GM18511 (cell line): ENCODE measurements around the gene ENTR1.
"Not testable (repeated sequence)": the region's sequence is repeated elsewhere in the genome, so short reads cannot be mapped to it uniquely, and the experiment has no call there.

Experiments used
- ATAC-seq: cut with Tn5 transposase; IDR thresholded peaks from one replicate; pipeline ENCODE4 v1.9.1; 2021; ENCODE audit warnings: mild to moderate bottlenecking, moderate library complexity; ENCODE audit not compliant: unreplicated experiment

The ENTR1 gene

DNA sequence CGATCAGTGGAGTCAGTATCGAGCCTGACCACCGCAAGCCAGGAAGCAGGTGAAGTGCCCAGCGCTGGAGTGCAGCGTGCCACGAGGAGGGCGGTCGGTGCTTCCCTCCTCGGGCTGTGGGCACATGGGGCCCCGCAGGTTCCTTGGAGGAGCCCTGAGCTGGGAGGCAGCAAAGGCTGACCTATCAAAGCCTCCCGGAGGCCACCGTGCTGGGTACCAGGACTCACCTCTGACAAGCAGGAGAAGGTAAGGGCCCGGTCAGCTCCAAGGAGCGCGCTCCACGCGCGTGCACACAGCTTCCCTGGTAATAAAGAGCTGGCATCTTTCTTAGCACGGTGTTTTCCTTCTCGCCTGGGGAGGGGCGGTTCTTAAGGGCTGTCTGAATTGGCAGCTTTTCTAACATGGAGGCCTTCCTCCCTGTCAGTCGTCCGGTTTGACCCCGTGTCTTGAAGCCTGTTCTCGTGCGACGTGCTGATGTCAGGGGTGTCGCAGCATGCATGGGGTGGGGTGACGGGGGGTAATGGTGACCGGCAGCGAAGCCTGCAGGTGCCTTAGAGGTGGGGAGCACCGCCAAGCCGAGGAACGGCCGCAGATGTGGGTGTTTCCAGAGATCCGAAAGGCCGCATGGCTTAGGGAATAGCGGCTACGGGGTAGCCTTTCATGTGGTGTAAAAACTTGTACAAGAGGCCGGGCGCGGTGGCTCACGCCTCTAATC, 13.2 kb upstream of the ENTR1 start:
- no peak for ATAC-seq

- ATAC-seq, result no peak
Measured at GRCh38 chr9:136422876-136423275, 12.5 kb upstream of the ENTR1 start.

GRCh38 chr9:136421791-136422190, 11.4 kb upstream of the ENTR1 start:
- no peak for ATAC-seq

GRCh38 chr9:136419092-136419420, 8.6 kb upstream of the ENTR1 start:
- ATAC-seq, result no peak

- ATAC-seq, result no peak
Measured at GRCh38 chr9:136418182-136419091, 8.0 kb upstream of the ENTR1 start.

- no peak for ATAC-seq
Measured at GRCh38 chr9:136416914-136417313, 6.5 kb upstream of the ENTR1 start.

- no peak for ATAC-seq
Measured at GRCh38 chr9:136416427-136416826, 6.0 kb upstream of the ENTR1 start.

DNA sequence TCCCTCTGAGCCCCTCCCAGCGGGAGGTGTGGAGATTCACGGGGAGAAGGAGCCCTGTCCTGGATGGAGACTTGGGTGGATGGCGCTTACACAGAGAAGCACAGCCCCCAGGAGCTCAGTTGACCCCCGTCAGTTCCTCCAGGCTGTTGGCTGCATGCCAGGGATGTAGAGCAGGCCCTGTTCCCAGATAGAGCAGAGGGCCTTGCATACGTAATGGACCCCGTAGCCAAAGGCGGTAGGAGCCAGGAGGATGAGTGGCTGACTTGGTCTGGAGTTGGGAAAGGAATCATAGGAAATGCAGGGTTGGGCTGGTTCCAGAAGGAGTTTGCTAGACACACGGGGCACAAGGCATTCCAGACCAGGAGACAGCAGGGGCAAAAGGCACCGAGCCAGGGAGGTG, 2.5 kb upstream of the ENTR1 start:
- no peak for ATAC-seq

GRCh38 chr9:136411378-136411777, 964 bp upstream of the ENTR1 start:
- ATAC-seq, result no peak

GRCh38 chr9:136409557-136410455, 608 bp downstream of the ENTR1 start:
- ATAC-seq, result peak; percentile 23

GRCh38 chr9:136407911-136408310, 2.5 kb downstream of the ENTR1 start:
- no peak for ATAC-seq

GRCh38 chr9:136407061-136407460, 3.4 kb downstream of the ENTR1 start:
- not testable (repeated sequence) for ATAC-seq

DNA sequence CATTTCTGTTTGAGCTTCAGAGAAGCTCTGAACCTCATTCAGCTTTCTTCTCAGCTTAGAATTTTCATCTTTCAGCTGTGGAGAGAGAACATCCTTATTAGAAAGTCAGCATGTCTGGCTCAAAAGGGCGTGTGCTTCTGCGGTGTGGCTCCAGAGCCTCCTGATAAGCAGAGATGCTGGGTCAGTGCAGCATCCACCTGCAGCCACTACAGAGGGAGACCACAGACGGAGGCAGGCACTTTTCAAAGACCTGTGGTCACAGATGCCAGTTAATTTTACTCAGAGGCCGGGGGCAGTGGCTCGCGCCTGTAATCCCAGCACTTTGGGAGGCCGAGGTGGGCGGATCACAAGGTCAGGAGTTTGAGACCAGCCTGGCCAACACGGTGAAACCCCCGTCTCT, 4.5 kb downstream of the ENTR1 start:
- not testable (repeated sequence) for ATAC-seq

DNA sequence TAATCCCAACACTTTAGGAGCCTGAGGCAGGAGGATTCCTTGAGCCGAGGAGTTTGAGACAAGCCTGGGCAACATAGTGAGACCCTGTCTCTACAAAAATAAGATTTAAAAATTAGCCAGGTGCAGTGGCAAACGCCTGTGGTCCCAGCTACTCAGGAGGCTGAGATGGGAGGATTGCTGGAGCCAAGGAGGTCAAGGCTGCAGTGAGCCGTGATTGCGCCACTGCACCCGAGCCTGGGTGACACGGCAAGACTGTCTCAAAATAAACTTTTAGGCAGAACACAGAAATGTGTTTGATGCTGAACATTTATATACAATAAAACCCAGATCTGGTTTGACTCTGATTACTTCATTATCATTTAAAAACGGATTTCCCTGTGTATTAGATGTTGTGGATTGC, 4.9 kb downstream of the ENTR1 start:
- no peak for ATAC-seq

DNA sequence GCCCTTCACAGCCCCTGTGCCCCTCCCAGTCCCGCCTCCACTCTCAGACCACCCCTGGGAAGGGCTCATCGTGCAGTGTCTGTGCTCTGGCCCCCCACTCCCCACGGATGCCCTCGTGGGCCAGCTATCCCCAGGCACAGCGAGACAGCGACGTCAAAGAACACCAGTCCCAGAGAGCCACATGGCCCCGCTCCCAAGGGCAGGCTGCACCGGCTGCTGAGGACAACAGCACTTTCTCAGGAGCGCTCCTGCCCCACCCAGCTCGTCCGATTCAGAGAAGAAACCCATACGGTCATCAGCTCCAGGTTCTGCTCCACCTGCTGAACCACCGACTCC, 5.6 kb downstream of the ENTR1 start:
- no peak for ATAC-seq

- no peak for ATAC-seq
Measured at GRCh38 chr9:136403915-136404800, 6.3 kb downstream of the ENTR1 start.

GRCh38 chr9:136403538-136403914, 6.9 kb downstream of the ENTR1 start:
- ATAC-seq, result peak; percentile 51

GRCh38 chr9:136402067-136402466, 8.3 kb downstream of the ENTR1 start:
- ATAC-seq, result no peak

GRCh38 chr9:136401173-136401922, 9.1 kb downstream of the ENTR1 start:
- no peak for ATAC-seq
